ENCODE results near the gene CA5B.

The CA5B gene

DNA sequence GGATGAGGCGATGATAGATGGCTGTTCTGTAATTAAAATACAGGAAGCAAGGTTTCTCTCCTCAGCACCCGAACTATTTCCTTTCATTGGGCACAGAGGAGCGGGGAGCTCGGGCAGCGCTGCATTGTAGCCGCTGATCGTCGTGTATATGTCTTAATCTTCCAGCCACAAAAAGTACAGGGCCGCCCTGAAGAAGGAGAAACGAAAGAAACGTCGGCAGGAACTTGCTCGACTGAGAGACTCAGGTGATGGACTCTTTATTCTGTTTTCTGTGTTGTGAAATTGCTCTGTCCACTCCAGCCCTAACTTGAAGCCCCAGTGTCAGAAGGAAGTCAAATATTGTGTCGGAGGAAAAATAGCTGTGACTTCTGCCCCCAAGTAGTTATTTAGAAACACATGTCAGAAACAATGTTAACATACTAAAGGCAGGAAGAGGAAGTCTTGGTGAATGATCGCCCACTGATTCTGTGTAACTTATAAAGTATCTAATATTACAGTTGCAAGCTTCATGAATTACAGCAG lies 52.8 kb downstream of the CA5B start:
- CTCF ChIA-PET, result interaction anchor here (1.0 to 1.7 kb wide), 2 partner anchors 8 to 26 kb away, joined by 3 to 5 read pairs; no protein-coding TSS in a partner anchor
- no peak for DNase-seq (ENCODE audit: extremely low spot score)
- POLR2A ChIA-PET, result no interaction called here

DNA sequence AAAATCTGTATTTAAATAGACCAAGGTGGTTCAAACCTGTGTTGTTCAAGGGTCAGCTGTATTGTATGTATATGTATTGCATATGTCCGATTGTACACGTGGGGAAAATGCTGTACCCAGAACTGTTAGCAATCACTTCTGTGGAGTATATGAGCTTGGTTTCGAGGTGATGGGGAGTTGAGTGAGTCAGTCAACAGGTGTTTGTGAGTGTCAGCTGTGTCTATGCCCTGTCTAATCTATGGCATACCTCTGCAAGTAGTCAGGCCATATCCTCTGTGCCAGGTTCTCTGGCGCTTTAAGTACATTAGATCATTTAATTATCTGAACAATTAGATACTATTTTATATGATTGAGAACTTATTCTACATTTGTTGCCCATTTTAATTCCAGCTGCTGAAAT lies 59.6 kb downstream of the CA5B start:
- ChIA-PET CTCF (no interaction called here), POLR2A (no interaction called here)
- TF ChIP-seq, protein P1, sequence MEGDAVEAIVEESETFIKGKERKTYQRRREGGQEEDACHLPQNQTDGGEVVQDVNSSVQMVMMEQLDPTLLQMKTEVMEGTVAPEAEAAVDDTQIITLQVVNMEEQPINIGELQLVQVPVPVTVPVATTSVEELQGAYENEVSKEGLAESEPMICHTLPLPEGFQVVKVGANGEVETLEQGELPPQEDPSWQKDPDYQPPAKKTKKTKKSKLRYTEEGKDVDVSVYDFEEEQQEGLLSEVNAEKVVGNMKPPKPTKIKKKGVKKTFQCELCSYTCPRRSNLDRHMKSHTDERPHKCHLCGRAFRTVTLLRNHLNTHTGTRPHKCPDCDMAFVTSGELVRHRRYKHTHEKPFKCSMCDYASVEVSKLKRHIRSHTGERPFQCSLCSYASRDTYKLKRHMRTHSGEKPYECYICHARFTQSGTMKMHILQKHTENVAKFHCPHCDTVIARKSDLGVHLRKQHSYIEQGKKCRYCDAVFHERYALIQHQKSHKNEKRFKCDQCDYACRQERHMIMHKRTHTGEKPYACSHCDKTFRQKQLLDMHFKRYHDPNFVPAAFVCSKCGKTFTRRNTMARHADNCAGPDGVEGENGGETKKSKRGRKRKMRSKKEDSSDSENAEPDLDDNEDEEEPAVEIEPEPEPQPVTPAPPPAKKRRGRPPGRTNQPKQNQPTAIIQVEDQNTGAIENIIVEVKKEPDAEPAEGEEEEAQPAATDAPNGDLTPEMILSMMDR (IDR thresholded peaks at IDR 0.05; ENCODE audit: control extremely low read depth, extremely low read depth, low read depth, missing control alignments), result no peak
- no peak for DNase-seq (ENCODE audit: extremely low spot score)

More for the DNA sequence above, 52.8 kb downstream of the CA5B start:
- TF ChIP-seq, protein P1 (IDR thresholded peaks at IDR 0.05; ENCODE audit: control extremely low read depth, extremely low read depth, low read depth, missing control alignments), result no peak

DNA sequence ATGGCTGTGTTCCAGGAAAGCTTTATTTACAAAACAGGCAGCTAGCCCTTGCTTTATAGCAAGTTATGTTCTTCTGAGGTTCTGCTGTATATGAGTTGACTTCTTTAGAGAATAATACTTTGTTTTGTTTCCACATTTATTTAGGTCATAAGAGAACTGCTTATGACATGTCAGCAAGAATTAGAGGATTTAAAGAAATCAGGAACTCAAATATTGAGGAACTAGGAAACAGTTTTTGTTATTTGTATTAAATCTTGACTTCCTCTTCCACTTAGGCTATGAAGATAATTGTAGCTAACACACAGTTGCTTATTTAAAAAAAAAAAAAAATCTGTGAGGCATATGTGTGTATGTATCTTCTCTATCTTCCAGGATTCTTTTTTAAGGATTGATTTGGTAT lies 66.5 kb downstream of the CA5B start:
- POLR2A ChIA-PET, result no interaction called here
- CTCF ChIA-PET, result interaction anchor here (1.5 kb wide), 1 partner anchor 11 kb away, joined by 5 read pairs; no protein-coding TSS in a partner anchor
- TF ChIP-seq, protein P1 (IDR thresholded peaks at IDR 0.05; ENCODE audit: control extremely low read depth, extremely low read depth, low read depth, missing control alignments), result no peak
- DNase-seq (ENCODE audit: extremely low spot score), result no peak

DNA sequence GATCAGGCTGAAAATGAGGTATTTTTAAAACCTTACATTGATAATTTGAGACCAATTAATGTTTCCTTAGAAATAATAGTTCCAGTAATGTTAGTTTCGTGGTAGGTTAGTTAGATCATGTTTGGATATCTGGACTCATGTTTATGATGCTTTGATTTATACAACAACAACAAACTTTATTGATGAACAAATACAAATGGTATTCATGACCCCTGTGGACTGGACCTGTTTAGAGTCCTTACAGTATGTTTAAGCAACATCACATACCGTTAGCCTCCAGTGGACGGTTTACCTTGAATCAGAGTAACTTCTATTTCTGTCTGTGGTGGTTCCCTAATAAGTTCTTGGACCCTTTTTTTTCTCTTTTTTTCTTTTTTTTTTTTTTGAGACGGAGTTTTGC lies 70.2 kb downstream of the CA5B start:
- POLR2A ChIA-PET, result no interaction called here
- TF ChIP-seq, protein P1 (IDR thresholded peaks at IDR 0.05; ENCODE audit: control extremely low read depth, extremely low read depth, low read depth, missing control alignments), result no peak
- DNase-seq (ENCODE audit: extremely low spot score), result no peak
- CTCF ChIA-PET, result no interaction called here

DNA sequence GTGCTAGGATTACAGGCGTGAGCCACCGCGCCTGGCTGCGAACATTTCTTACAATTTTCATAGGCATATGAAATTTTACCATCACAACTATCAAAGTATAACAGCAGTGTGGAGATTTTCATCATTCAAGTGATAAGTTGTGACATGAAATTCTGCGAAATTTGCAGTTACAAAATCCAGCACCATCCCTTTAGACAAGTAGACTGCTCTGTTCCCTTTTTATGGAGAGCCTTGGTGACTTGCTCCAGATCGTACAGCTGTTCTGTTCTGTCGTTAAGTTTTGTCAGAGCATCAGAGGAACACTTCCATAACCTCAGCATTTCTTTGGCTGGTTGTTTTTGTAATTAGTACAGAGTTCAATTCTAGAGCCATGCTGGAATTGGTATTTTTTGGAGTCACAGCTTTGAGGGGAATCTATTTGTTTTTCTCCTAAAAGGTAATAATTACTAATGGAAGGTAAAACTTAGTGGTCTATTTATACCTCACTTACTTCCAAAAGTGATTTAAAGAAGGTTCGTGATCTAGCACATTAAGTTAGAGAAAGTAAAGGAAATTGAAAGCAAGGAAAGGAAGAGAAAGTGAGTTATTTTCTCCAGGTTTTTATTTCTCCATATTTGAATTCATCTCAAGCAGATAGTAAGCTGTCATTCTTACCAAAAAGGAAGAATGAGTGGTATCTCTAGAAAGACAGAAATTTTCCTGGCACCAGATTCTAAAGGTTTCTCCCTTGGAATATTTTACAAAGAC lies 74.3 kb downstream of the CA5B start:
- TF ChIP-seq, protein P1 (IDR thresholded peaks at IDR 0.05; ENCODE audit: control extremely low read depth, extremely low read depth, low read depth, missing control alignments), result no peak
- POLR2A ChIA-PET, result no interaction called here
- CTCF ChIA-PET, result no interaction called here
- no peak for DNase-seq (ENCODE audit: extremely low spot score)

DNA sequence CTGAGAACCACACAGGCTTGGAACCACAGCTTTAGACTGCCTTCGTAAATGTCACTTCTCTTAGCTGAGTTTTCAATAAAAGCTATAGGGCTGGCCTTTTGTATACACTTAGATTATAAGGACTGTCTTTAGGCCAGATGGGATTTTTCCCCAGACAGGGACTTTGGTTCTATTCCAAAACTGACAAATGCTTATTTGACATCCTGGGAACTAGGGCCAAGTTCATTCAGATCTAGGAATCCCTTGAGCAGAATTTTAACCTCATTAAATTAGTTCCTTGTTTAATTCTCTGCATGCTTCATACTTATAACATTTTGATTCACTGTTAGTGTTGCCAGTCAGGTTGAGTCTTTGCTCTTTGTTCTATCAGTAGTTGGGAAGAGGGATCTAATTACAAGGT lies 75.3 kb downstream of the CA5B start:
- CTCF ChIA-PET, result no interaction called here
- TF ChIP-seq, protein P1 (IDR thresholded peaks at IDR 0.05; ENCODE audit: control extremely low read depth, extremely low read depth, low read depth, missing control alignments), result no peak
- no peak for DNase-seq (ENCODE audit: extremely low spot score)

More for the DNA sequence above, 75.3 kb downstream of the CA5B start:
- POLR2A ChIA-PET, result no interaction called here

Data from GM10248 (cell line).